Measurements from ENCODE around the gene ADPRHL1.
"Not testable (repeated sequence)": the region's sequence is repeated elsewhere in the genome, so short reads cannot be mapped to it uniquely, and the experiment has no call there.

Gene ADPRHL1

GRCh38 chr13:113403255-113404104 lies 49.8 kb downstream of the ADPRHL1 start:
- no peak for DNase-seq (ENCODE audit: low read depth, low spot score)

- no peak for DNase-seq (ENCODE audit: low read depth, low spot score)
These were observed 50.6 kb downstream of the ADPRHL1 start for GRCh38 chr13:113402471-113403254.

GRCh38 chr13:113401452-113402415 lies 51.6 kb downstream of the ADPRHL1 start:
- no peak for DNase-seq (ENCODE audit: low read depth, low spot score)

- no peak for DNase-seq (ENCODE audit: low read depth, low spot score)
These were observed 52.5 kb downstream of the ADPRHL1 start for GRCh38 chr13:113400621-113401451.

- DNase-seq (ENCODE audit: low read depth, low spot score), result no peak
These were observed 53.5 kb downstream of the ADPRHL1 start for GRCh38 chr13:113399755-113400149.

- DNase-seq (ENCODE audit: low read depth, low spot score), result no peak
These were observed 54.1 kb downstream of the ADPRHL1 start for GRCh38 chr13:113398963-113399754.

GRCh38 chr13:113397608-113398425 lies 55.5 kb downstream of the ADPRHL1 start:
- no peak for DNase-seq (ENCODE audit: low read depth, low spot score)

GRCh38 chr13:113394339-113394640 lies 59.0 kb downstream of the ADPRHL1 start:
- no peak for DNase-seq (ENCODE audit: low read depth, low spot score)

GRCh38 chr13:113393563-113394338 lies 59.5 kb downstream of the ADPRHL1 start:
- DNase-seq (ENCODE audit: low read depth, low spot score), result peak; percentile 73

- DNase-seq (ENCODE audit: low read depth, low spot score), result no peak
These were observed 60.1 kb downstream of the ADPRHL1 start for GRCh38 chr13:113393226-113393562.

GRCh38 chr13:113390874-113391497 lies 62.3 kb downstream of the ADPRHL1 start:
- no peak for DNase-seq (ENCODE audit: low read depth, low spot score)

- not testable (repeated sequence) for DNase-seq (ENCODE audit: low read depth, low spot score)
These were observed 63.7 kb downstream of the ADPRHL1 start for GRCh38 chr13:113389586-113389985.

- DNase-seq (ENCODE audit: low read depth, low spot score), result no peak
These were observed 65.9 kb downstream of the ADPRHL1 start for GRCh38 chr13:113387396-113387795.

- DNase-seq (ENCODE audit: low read depth, low spot score), result no peak
These were observed 70.2 kb downstream of the ADPRHL1 start for GRCh38 chr13:113383089-113383488.

- DNase-seq (ENCODE audit: low read depth, low spot score), result not testable (repeated sequence)
These were observed 70.7 kb downstream of the ADPRHL1 start for GRCh38 chr13:113382542-113382941.

- no peak for DNase-seq (ENCODE audit: low read depth, low spot score)
These were observed 74.5 kb downstream of the ADPRHL1 start for GRCh38 chr13:113378825-113379224.

GRCh38 chr13:113374511-113375175 lies 78.6 kb downstream of the ADPRHL1 start:
- no peak for DNase-seq (ENCODE audit: low read depth, low spot score)
